ENCODE data around the gene HOXA11. TPM values are rescaled to one million over a fixed set of nuclear protein-coding genes. Genes with fewer than 3 reads are reported as not detected.

The HOXA11 gene
- total and polyA plus RNA-seq, 2 donors from 2014 or later, result 5.2 to 5.5 TPM

DNA sequence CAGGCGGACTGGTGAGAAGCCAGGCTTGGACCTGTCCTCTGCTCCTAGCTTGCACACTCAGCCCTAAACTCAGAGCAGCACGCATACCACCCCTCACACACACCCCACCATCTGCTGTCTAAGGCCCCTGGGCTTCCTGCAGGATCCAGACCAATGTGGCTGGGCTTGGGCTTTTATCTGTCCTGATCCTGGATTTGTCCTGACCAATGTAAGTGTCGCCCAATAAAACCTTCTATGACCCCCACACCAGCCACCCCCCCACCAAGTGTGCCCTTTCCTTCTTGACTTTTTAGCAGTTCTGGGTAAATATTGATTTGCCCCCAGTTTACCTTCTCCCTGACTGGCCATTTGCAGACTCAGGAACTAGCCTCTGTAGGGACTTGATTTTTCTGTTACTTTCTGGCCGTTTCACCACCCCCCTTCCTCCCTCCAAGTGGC, 16.6 kb upstream of the HOXA11 start:
- TF ChIP-seq, protein P1, sequence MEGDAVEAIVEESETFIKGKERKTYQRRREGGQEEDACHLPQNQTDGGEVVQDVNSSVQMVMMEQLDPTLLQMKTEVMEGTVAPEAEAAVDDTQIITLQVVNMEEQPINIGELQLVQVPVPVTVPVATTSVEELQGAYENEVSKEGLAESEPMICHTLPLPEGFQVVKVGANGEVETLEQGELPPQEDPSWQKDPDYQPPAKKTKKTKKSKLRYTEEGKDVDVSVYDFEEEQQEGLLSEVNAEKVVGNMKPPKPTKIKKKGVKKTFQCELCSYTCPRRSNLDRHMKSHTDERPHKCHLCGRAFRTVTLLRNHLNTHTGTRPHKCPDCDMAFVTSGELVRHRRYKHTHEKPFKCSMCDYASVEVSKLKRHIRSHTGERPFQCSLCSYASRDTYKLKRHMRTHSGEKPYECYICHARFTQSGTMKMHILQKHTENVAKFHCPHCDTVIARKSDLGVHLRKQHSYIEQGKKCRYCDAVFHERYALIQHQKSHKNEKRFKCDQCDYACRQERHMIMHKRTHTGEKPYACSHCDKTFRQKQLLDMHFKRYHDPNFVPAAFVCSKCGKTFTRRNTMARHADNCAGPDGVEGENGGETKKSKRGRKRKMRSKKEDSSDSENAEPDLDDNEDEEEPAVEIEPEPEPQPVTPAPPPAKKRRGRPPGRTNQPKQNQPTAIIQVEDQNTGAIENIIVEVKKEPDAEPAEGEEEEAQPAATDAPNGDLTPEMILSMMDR (IDR thresholded peaks at IDR 0.05; ENCODE audit: borderline replicate concordance, extremely low read depth, insufficient read depth), result no peak
- Histone ChIP-seq H3K27ac (ENCODE audit: low read depth in 2 of 2, low read length in 2 of 2) (no peak overlapping the region), H3K36me3 (ENCODE audit: control insufficient read depth in 2 of 3, insufficient read depth in 3 of 3, low read length in 3 of 3) (no peaks in the 10 kb centered on the region), H3K4me3 (ENCODE audit: low read length in 3 of 3) (no peak overlapping the region), H3K9ac (ENCODE audit: low read length in 3 of 3) (no peak overlapping the region), H3K9me3 (ENCODE audit: control insufficient read depth in 2 of 3, insufficient read depth in 1 of 3, low read length in 3 of 3) (peaks cover 0 to 4% (median 0%) of the 10 kb centered on the region in 3 donors), H3K27me3 (ENCODE audit: control insufficient read depth, insufficient read depth, low read length) (peaks cover 88% of the 10 kb centered on the region), H3K4me1 (ENCODE audit: control insufficient read depth in 2 of 3, insufficient read depth in 2 of 3, low read depth in 1 of 3, low read length in 3 of 3) (peaks cover 0 to 7% (median 5%) of the 10 kb centered on the region in 3 donors)
- DNase-seq, result peak in 1 of 5 donors; percentile 24
- no peak for FAIRE-seq
- intact Hi-C loops (cut with DNase I), result loop anchor here (10.0 kb wide), 1 partner anchor 373 kb away; no protein-coding TSS in a partner anchor

DNA sequence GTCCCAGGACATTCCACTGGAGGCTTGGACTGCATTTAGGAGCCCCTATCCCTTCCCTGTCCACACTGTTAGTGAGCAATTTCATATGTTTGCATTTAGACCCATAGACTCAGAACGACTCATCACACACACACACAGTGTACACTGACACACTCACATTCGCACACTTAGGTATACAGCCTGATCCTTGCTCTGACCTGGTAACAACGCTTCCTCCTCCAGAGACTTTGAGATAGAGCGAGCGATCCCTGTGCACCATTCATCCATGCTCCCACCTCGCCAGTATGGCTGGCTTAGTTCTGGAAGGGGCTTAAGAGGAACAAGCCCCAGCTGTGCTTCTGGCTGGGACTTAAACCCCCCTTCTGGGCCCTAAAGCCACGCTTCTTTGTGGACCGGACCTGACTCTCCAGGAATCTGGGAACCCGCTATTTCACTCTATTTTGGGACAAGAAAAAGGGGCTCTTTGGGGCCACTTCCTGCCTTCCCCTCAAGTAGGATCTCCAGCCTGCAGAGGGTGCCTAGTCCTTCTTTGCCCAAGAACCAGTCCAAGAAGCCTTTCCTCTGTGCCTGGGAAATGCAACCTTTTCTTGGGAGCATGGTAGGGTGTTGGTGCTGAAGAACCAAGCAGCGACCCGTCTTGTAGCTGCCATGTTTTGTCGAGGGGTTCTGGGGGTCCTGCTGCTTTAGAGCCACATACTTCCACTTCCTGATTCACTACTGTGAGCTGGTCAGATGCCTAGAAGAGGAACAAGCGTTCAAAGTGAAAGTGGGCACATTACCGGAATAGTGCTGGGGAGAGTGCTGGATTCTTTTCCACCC, 15.9 kb upstream of the HOXA11 start:
- Histone ChIP-seq H3K9ac (ENCODE audit: low read length in 3 of 3) (no peak overlapping the region), H3K27me3 (ENCODE audit: control insufficient read depth, insufficient read depth, low read length) (peaks cover 88% of the 10 kb centered on the region), H3K9me3 (ENCODE audit: control insufficient read depth in 2 of 3, insufficient read depth in 1 of 3, low read length in 3 of 3) (peaks cover 0 to 4% (median 0%) of the 10 kb centered on the region in 3 donors), H3K4me3 (ENCODE audit: low read length in 3 of 3) (no peak overlapping the region), H3K27ac (ENCODE audit: low read depth in 2 of 2, low read length in 2 of 2) (no peak overlapping the region), H3K4me1 (ENCODE audit: control insufficient read depth in 2 of 3, insufficient read depth in 2 of 3, low read depth in 1 of 3, low read length in 3 of 3) (peaks cover 0 to 7% (median 5%) of the 10 kb centered on the region in 3 donors), H3K36me3 (ENCODE audit: control insufficient read depth in 2 of 3, insufficient read depth in 3 of 3, low read length in 3 of 3) (no peaks in the 10 kb centered on the region)
- intact Hi-C loops (cut with DNase I), result loop anchor here (10.0 kb wide), 1 partner anchor 374 kb away; no protein-coding TSS in a partner anchor
- FAIRE-seq, result no peak
- TF ChIP-seq, protein P1 (IDR thresholded peaks at IDR 0.05; ENCODE audit: borderline replicate concordance, extremely low read depth, insufficient read depth), result no peak
- peak in 3 of 5 donors; percentile 15 to 47 (median 38) for DNase-seq

DNA sequence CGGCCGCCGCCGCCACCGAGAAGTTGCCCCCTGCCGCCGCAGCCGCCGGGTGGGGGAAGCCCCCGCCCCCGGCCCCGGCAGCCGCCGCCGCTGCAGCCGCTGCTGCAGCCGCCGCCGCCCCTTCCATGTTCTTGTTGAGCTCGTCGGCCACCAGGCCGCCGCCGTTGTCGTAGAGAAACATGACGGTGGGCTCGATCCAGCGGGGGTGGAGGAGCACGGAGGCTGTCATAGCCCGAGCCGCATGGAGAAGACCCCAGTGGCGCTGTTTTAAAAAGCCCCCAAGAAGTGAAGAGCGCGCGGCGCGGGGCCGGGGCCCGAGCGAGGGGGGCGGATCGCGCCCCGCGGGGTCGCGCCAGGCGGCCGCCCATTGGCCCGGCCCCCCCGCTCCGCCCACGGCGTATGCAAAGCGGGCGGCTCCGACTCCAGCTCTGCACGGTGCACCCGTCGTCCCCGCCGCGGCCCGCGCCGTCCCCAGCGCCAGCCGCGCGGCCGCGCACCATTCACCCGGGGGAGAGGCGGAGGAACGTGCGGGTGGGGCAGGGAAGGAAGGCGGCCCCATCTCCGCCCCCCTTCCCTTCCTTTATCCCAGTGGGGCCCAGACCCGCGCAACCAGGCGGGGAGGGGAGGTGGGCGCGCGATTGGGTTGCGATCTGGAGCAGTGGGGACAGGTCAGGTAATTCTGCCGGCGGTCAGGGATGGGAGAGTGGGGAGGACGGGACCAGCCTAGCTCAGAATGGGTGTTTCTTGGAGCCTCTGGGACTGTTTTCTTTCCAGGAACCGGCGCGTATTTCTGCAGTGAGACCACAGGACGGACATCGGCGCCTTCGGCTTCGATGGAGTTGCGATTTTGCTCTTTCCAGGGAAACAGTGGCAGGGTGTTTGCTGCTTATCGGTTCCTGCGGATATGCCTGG, 15.1 kb upstream of the HOXA11 start, which contains the start of gene HOXA13:
HOXA13 (minus strand) TSS at position 243 of the 912 bp plus-strand sequence; CDS start at position 229, 14 bp downstream.
- TF ChIP-seq, protein P1 (IDR thresholded peaks at IDR 0.05; ENCODE audit: borderline replicate concordance, extremely low read depth, insufficient read depth), result no peak
- no peak within 1 kb of the TSS for H3K27ac ChIP-seq (ENCODE audit: low read depth in 2 of 2, low read length in 2 of 2)
- DNase-seq (peak; percentile 51 to 75 (median 64)), FAIRE-seq (no peak)
- H3K4me1 ChIP-seq (ENCODE audit: control insufficient read depth in 2 of 3, insufficient read depth in 2 of 3, low read depth in 1 of 3, low read length in 3 of 3), result peaks cover 0 to 7% (median 5%) of the 10 kb centered on the region in 3 donors
- H3K36me3 ChIP-seq (ENCODE audit: control insufficient read depth in 2 of 3, insufficient read depth in 3 of 3, low read length in 3 of 3), result no peaks in the 10 kb centered on the region
- peaks cover 88% of the 10 kb centered on the region for H3K27me3 ChIP-seq (ENCODE audit: control insufficient read depth, insufficient read depth, low read length)
- intact Hi-C loops (cut with DNase I), result loop anchor here (10.0 kb wide), 1 partner anchor 375 kb away; no protein-coding TSS in a partner anchor
- H3K9ac ChIP-seq (ENCODE audit: low read length in 3 of 3), result no peak within 1 kb of the TSS
- no peaks in the 10 kb centered on the region for H3K9me3 ChIP-seq (ENCODE audit: control insufficient read depth in 2 of 3, insufficient read depth in 1 of 3, low read length in 3 of 3)
- H3K4me3 ChIP-seq (ENCODE audit: low read length in 3 of 3), result peak within 1 kb of the TSS in 2 of 3 donors; percentile 10 to 15

Data from kidney (tissue), 14 donors.